Measurements from ENCODE around the gene REPS1.

- TF ChIP-seq EZH2 (IDR thresholded peaks at IDR 0.05; ENCODE audit: borderline replicate concordance, insufficient read depth, low read depth, low read length, poor library complexity, severe bottlenecking) (no peak), CTCF (IDR thresholded peaks at IDR 0.05) (no peak)
These were observed 29.2 kb upstream of the REPS1 start for GRCh38 chr6:139017227-139017626.
